Endothelial cell of umbilical vein (primary cell): ENCODE data around the gene ZNF675.

Source experiments
- CTCF ChIP-seq, 2 donors: IDR thresholded peaks; 1 replicate in 1 of 2; 2 replicates in 1 of 2; pipeline ENCODE4 v1.5.1; 2011; ENCODE audit warnings: low read length in 2 of 2, mild to moderate bottlenecking in 2 of 2, moderate library complexity in 2 of 2, control low read depth in 1 of 2, inconsistent platforms in 1 of 2, low read depth in 1 of 2; ENCODE audit not compliant: insufficient read depth in 1 of 2; ENCODE audit errors: extremely low read depth in 1 of 2
- EZH2 ChIP-seq: IDR thresholded peaks from 2 replicates; pipeline ENCODE4 v1.6.1; 2012; ENCODE audit warnings: borderline replicate concordance, low read depth, mild to moderate bottlenecking, moderate library complexity, low read length, inconsistent platforms; ENCODE audit not compliant: severe bottlenecking
- FOS ChIP-seq: IDR thresholded peaks from 2 replicates; pipeline ENCODE4 v1.6.1; 2011; ENCODE audit warnings: mild to moderate bottlenecking, low read length, moderate library complexity, borderline replicate concordance; ENCODE audit not compliant: insufficient read depth
- GATA2 ChIP-seq: IDR thresholded peaks from 2 replicates; pipeline ENCODE4 v1.7.0; 2011; ENCODE audit warnings: low read depth, mild to moderate bottlenecking, moderate library complexity, mixed read lengths, low read length; ENCODE audit not compliant: insufficient read length, insufficient read depth
- JUN ChIP-seq: IDR thresholded peaks from 2 replicates; pipeline ENCODE4 v1.6.1; 2011; ENCODE audit warnings: borderline replicate concordance, low read depth; ENCODE audit not compliant: insufficient read length, insufficient read depth
- MAX ChIP-seq: IDR thresholded peaks from 2 replicates; pipeline ENCODE4 v1.6.1; 2011; ENCODE audit not compliant: insufficient read depth, insufficient read length
- MYC ChIP-seq: IDR thresholded peaks from one replicate; pipeline ENCODE4 v1.6.1; 2011; ENCODE audit warnings: mild to moderate bottlenecking, low read depth, low read length
- POLR2A ChIP-seq: IDR thresholded peaks from 2 replicates; pipeline ENCODE4 v1.6.1; 2012; ENCODE audit warnings: low read depth, mild to moderate bottlenecking, control low read depth, low read length
- POLR2AphosphoS5 ChIP-seq: IDR thresholded peaks from 2 replicates; pipeline ENCODE4 v1.6.1; 2012; ENCODE audit warnings: low read depth, mild to moderate bottlenecking, control low read depth, low read length, moderate library complexity; ENCODE audit not compliant: insufficient read depth

GRCh38 chr19:23718802-23719201, 31.8 kb upstream of the ZNF675 start:
- TF ChIP-seq CTCF (IDR thresholded peaks at IDR 0.05; ENCODE audit: extremely low read depth in 1 of 2, insufficient read depth in 1 of 2, low read depth in 1 of 2, low read length in 2 of 2) (no peak), POLR2A (no peak), JUN (no peak), MAX (no peak), POLR2AphosphoS5 (no peak), MYC (no peak), EZH2 (no peak), FOS (no peak), GATA2 (no peak)
